Esophagus squamous epithelium (tissue), 4 donors: ENCODE results near the gene RASGRF2.

Source experiments
- POLR2A ChIP-seq, 4 donors: fragments of 450-650 bp; IDR thresholded peaks; one replicate each; pipeline ENCODE4 v1.6.1; 2017; ENCODE audit warnings: antibody characterized with exemption in 4 of 4, mild to moderate bottlenecking in 4 of 4, moderate library complexity in 3 of 4
- TF ChIP-seq, protein P1 (sequence below), 6 experiments: fragments of 450-650 bp in 4 of 6; fragments of 200-600 bp in 2 of 6; sonication (generic) in 2 of 6; IDR thresholded peaks; one replicate each; pipeline ENCODE4 v1.5.1; 2016 to 2019; ENCODE audit warnings: antibody characterized with exemption in 6 of 6, mild to moderate bottlenecking in 4 of 6, moderate library complexity in 4 of 6

- TF ChIP-seq, protein P1, sequence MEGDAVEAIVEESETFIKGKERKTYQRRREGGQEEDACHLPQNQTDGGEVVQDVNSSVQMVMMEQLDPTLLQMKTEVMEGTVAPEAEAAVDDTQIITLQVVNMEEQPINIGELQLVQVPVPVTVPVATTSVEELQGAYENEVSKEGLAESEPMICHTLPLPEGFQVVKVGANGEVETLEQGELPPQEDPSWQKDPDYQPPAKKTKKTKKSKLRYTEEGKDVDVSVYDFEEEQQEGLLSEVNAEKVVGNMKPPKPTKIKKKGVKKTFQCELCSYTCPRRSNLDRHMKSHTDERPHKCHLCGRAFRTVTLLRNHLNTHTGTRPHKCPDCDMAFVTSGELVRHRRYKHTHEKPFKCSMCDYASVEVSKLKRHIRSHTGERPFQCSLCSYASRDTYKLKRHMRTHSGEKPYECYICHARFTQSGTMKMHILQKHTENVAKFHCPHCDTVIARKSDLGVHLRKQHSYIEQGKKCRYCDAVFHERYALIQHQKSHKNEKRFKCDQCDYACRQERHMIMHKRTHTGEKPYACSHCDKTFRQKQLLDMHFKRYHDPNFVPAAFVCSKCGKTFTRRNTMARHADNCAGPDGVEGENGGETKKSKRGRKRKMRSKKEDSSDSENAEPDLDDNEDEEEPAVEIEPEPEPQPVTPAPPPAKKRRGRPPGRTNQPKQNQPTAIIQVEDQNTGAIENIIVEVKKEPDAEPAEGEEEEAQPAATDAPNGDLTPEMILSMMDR (IDR thresholded peaks at IDR 0.05) = no peak
- no peak for TF ChIP-seq POLR2A (IDR thresholded peaks at IDR 0.05)
Measured at GRCh38 chr5:81164936-81165335, 204.8 kb downstream of the RASGRF2 start.
